Neural progenitor cell (in vitro differentiated cells): ENCODE results near the gene EIF5AL1. TPM values are rescaled to one million over a fixed set of nuclear protein-coding genes. Genes with fewer than 3 reads are reported as not detected.

Experiments used
- DNase-seq: peaks from one replicate; pipeline ENCODE4 v3.0.0-alpha.2; 2016; ENCODE audit warnings: low spot score
- H2AFZ ChIP-seq: fragments of 200-600 bp; sonication (generic); replicated peaks from 2 replicates; pipeline ENCODE4 v1.6.1; 2016; ENCODE audit warnings: antibody characterized with exemption
- H3F3A ChIP-seq: fragments of 200-600 bp; sonication (generic); 2 replicates; pipeline ENCODE4 v1.6.1; 2016; ENCODE audit warnings: antibody characterized with exemption, low read depth
- H3K27ac ChIP-seq: fragments of 200-600 bp; sonication (generic); 2 replicates; pipeline ENCODE4 v1.5.1; 2016; ENCODE audit warnings: mild to moderate bottlenecking
- H3K27me3 ChIP-seq: fragments of 200-600 bp; sonication (generic); 2 replicates; pipeline ENCODE4 v1.6.1; 2016; ENCODE audit warnings: mild to moderate bottlenecking, moderate library complexity
- H3K36me3 ChIP-seq: fragments of 200-600 bp; sonication (generic); 2 replicates; pipeline ENCODE4 v1.5.1; 2016
- H3K4me1 ChIP-seq: fragments of 200-600 bp; sonication (generic); 2 replicates; pipeline ENCODE4 v1.6.1; 2016; ENCODE audit warnings: mixed run types
- H3K4me2 ChIP-seq: fragments of 200-600 bp; sonication (generic); 2 replicates; pipeline ENCODE4 v1.6.1; 2016
- H3K4me3 ChIP-seq: fragments of 200-600 bp; sonication (generic); 2 replicates; pipeline ENCODE4 v1.5.1; 2016
- H3K79me2 ChIP-seq: fragments of 200-600 bp; sonication (generic); 2 replicates; pipeline ENCODE4 v1.6.1; 2016; ENCODE audit warnings: low read depth
- H3K9ac ChIP-seq: fragments of 200-600 bp; sonication (generic); 2 replicates; pipeline ENCODE4 v1.6.1; 2016
- H3K9me3 ChIP-seq: fragments of 200-600 bp; sonication (generic); 2 replicates; pipeline ENCODE4 v1.5.1; 2016; ENCODE audit warnings: low read depth
- H4K20me1 ChIP-seq: fragments of 200-600 bp; sonication (generic); 2 replicates; pipeline ENCODE4 v1.6.1; 2016; ENCODE audit warnings: low read depth
- H3K27ac Mint-ChIP-seq: 3 replicates; pipeline ENCODE4 v1.8.0; 2021; ENCODE audit warnings: mixed read lengths
- H3K27me3 Mint-ChIP-seq: 2 replicates; pipeline ENCODE4 v1.8.0; 2022; ENCODE audit warnings: low read depth, mild to moderate bottlenecking, inconsistent platforms, moderate library complexity, mixed read lengths; ENCODE audit not compliant: insufficient read depth
- H3K36me3 Mint-ChIP-seq: 3 replicates; pipeline ENCODE4 v1.8.0; 2021; ENCODE audit warnings: mixed read lengths
- H3K4me1 Mint-ChIP-seq: 3 replicates; pipeline ENCODE4 v1.8.0; 2021; ENCODE audit warnings: mixed read lengths
- H3K4me3 Mint-ChIP-seq: 3 replicates; pipeline ENCODE4 v1.8.0; 2021; ENCODE audit warnings: mild to moderate bottlenecking, moderate library complexity, mixed read lengths
- H3K9me3 Mint-ChIP-seq: 3 replicates; pipeline ENCODE4 v1.8.0; 2020; ENCODE audit warnings: mixed read lengths
- EZH2 ChIP-seq: fragments of 200-600 bp; sonication (generic); IDR thresholded peaks from 2 replicates; pipeline ENCODE4 v1.6.1; 2017; ENCODE audit warnings: antibody characterized with exemption, mild to moderate bottlenecking, moderate library complexity
- EZH2phosphoT487 ChIP-seq: fragments of 200-600 bp; sonication (generic); IDR thresholded peaks from 2 replicates; pipeline ENCODE4 v1.6.1; 2017; ENCODE audit warnings: antibody characterized with exemption
- small RNA-seq: library from RNA; depleted of rRNA; stranded (forward); fragments of <200 nt; gene quantifications from one replicate; pipeline ENCODE3, GENCODE V24; 2015
- total RNA-seq: library from RNA; depleted of rRNA; stranded (reverse); fragments of >200 nt; gene quantifications from 2 replicates; pipeline ENCODE4 v1.2.3, GENCODE V29; 2015; ENCODE audit warnings: low replicate concordance

Gene EIF5AL1
- total RNA-seq, 1 donor from 2014 or later: 0.24 TPM

DNA sequence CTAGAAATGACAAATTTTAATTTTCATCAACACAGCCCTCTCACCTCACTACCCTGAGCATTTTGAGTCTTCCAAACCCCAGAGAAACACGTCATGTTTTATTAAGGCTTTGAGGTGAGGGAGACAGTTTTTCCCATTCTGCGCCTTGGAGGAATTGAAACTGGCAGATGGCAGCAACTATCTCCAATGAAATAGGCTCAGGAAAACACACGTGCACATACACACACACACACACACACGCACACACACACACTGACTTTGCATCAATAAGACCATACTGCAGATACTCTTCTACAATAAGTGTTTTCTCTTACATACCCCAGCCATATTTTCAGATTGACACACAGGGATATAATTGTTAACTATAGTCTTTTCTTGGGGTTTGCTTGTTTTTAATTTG, 51.1 kb downstream of the EIF5AL1 start:
- H3K27ac Mint-ChIP-seq: no peak overlapping the region
- no peak overlapping the region for H3K4me3 ChIP-seq
- H3K79me2 ChIP-seq: no peaks in the 10 kb centered on the region
- no peak for TF ChIP-seq EZH2phosphoT487
- no peak for TF ChIP-seq EZH2
- H3K36me3 ChIP-seq: no peaks in the 10 kb centered on the region
- H3F3A ChIP-seq: no peaks in the 10 kb centered on the region
- no peaks in the 10 kb centered on the region for H3K9me3 ChIP-seq
- peaks cover 4% of the 10 kb centered on the region for H3K4me1 Mint-ChIP-seq
- peaks cover 2% of the 10 kb centered on the region for H3K27me3 Mint-ChIP-seq
- H3K36me3 Mint-ChIP-seq: no peaks in the 10 kb centered on the region
- H3K9me3 Mint-ChIP-seq: peaks cover 5% of the 10 kb centered on the region
- DNase-seq: no peak
- no peaks in the 10 kb centered on the region for H3K4me1 ChIP-seq
- H3K4me2 ChIP-seq: no peak overlapping the region
- H2AFZ ChIP-seq: no peak overlapping the region
- H3K27me3 ChIP-seq: peaks cover 38% of the 10 kb centered on the region
- no peak overlapping the region for H3K9ac ChIP-seq
- no peaks in the 10 kb centered on the region for H4K20me1 ChIP-seq
- H3K27ac ChIP-seq: no peak overlapping the region
- H3K4me3 Mint-ChIP-seq: no peak overlapping the region

Small RNA genes within 50 kb of the gene (small RNA-seq; reads per million reads assigned to genes)
- not detected for gene BX248123.2
- not detected for gene RPS12P18

Other genes starting within 250 kb of the EIF5AL1 start
- gene PPIF, start 165.1 kb upstream of the EIF5AL1 start, total RNA-seq: 27.1 and 27.8 TPM in 2 replicates
- 5.9 and 10.7 TPM in 2 replicates for gene ZCCHC24, start 66.9 kb upstream of the EIF5AL1 start, total RNA-seq
- gene SFTPA2, start 47.9 kb downstream of the EIF5AL1 start, total RNA-seq: not detected in 2 replicates
- gene SFTPA1, start 98.4 kb downstream of the EIF5AL1 start, total RNA-seq: not detected in 2 replicates
- 0.41 and 0.43 TPM in 2 replicates for gene NUTM2B, start 190.7 kb downstream of the EIF5AL1 start, total RNA-seq